ENCODE measurements around the gene KCNK4. TPM values are rescaled to one million over a fixed set of nuclear protein-coding genes. Genes with fewer than 3 reads are reported as not detected.
A peak's percentile ranks its signal among the peaks of the same experiment; 100 is the strongest.

Gene KCNK4
- total and polyA plus RNA-seq, 2 of the 13 experiments (the other 11 are each of a cell fraction or from before 2014, with no cell fraction given): not detected

DNA sequence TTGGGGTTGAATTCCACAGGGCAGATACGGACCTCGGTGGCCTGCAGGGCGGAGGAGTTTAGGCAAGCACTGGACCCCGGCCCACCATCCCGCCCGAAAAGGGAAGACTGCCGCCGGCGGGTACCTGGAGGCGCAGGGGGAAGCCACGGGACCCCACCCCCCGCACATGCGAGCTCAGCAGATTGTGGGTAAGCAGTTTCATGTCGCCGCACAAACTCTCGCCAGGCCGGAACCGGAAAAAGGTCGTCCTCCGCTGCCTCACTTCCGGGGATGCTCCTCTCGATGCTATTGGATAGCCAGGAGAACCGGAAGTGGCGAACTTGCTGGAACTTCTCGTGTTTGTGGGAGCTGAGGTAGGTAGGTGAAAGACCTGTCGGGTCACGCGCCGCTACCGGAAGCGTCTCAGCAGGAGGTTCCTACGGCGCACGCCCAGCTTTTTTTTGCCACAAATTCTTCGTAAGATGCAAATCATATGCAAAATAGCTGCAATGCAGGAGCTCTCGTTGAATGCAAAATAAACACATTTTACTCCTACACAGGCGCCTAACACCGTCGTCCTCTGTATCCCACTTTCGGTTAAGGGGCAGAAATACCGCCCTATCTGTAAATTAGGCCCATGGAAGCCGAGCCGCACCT, 26.3 kb downstream of the KCNK4 start, which contains the start of gene TRMT112 (continued):
- TF ChIP-seq HINFP (CRISPR knock-in tag; IDR thresholded peaks at IDR 0.05; ENCODE audit: low read depth): no peak
- TF ChIP-seq ZNF317 (CRISPR knock-in tag; IDR thresholded peaks at IDR 0.05): peak; percentile 66; the same call in 1 of the 2 replicates
- TF ChIP-seq BRCA1 (CRISPR knock-in tag; IDR thresholded peaks at IDR 0.05): peak; percentile 64; the same call in 1 of the 2 replicates
- no peak for TF ChIP-seq RFX3 (CRISPR knock-in tag; IDR thresholded peaks at IDR 0.05)
- TF ChIP-seq ZNF256 (CRISPR knock-in tag; conservative IDR thresholded peaks at IDR 0.05): no peak; the same call in 1 of the 2 replicates
- no peak for TF ChIP-seq NFKB2 (CRISPR knock-in tag; IDR thresholded peaks at IDR 0.05; ENCODE audit: borderline replicate concordance)
- TF ChIP-seq ZFP36L2 (CRISPR knock-in tag; IDR thresholded peaks at IDR 0.05): no peak
- TF ChIP-seq ZNF431 (CRISPR knock-in tag; IDR thresholded peaks at IDR 0.05; ENCODE audit: borderline replicate concordance, low read depth): no peak
- no peak for TF ChIP-seq EHMT2 (IDR thresholded peaks at IDR 0.05; ENCODE audit: borderline replicate concordance, low read depth, low read length)
- no peak for TF ChIP-seq CC2D1A (CRISPR knock-in tag; IDR thresholded peaks at IDR 0.05)
- TF ChIP-seq MIER2 (CRISPR knock-in tag; IDR thresholded peaks at IDR 0.05): no peak
- no peak for TF ChIP-seq RFXANK (CRISPR knock-in tag; IDR thresholded peaks at IDR 0.05)
- TF ChIP-seq KDM5A (IDR thresholded peaks at IDR 0.05; ENCODE audit: borderline replicate concordance, low read length): peak; percentile 82
- no peak for TF ChIP-seq SP1 (IDR thresholded peaks at IDR 0.05)
- TF ChIP-seq SP1 (CRISPR knock-in tag; IDR thresholded peaks at IDR 0.05): no peak; the same call in 1 of the 2 replicates
- TF ChIP-seq ZNF780A (CRISPR knock-in tag; IDR thresholded peaks at IDR 0.05): no peak
- no peak for TF ChIP-seq PRPF4 (IDR thresholded peaks at IDR 0.05; ENCODE audit: low read depth, low read length, poor library complexity, severe bottlenecking)
- TF ChIP-seq MYPOP (CRISPR knock-in tag; IDR thresholded peaks at IDR 0.05): peak; percentile 76; the same call in 1 of the 2 replicates
- peak; percentile 99 for TF ChIP-seq SNAPC5 (CRISPR knock-in tag; IDR thresholded peaks at IDR 0.05; ENCODE audit: borderline replicate concordance)
- TF ChIP-seq, protein P1, sequence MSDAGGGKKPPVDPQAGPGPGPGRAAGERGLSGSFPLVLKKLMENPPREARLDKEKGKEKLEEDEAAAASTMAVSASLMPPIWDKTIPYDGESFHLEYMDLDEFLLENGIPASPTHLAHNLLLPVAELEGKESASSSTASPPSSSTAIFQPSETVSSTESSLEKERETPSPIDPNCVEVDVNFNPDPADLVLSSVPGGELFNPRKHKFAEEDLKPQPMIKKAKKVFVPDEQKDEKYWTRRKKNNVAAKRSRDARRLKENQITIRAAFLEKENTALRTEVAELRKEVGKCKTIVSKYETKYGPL (CRISPR knock-in tag; IDR thresholded peaks at IDR 0.05): no peak
- TF ChIP-seq RFXAP (CRISPR knock-in tag; IDR thresholded peaks at IDR 0.05; ENCODE audit: borderline replicate concordance): peak; percentile 68; the same call in 1 of the 2 replicates
- no peak for TF ChIP-seq NFIB (CRISPR knock-in tag; IDR thresholded peaks at IDR 0.05; ENCODE audit: borderline replicate concordance)
- TF ChIP-seq NKX3-1 (CRISPR knock-in tag; IDR thresholded peaks at IDR 0.05): no peak
- peak; percentile 43; the same call in 1 of the 2 replicates for TF ChIP-seq ZNF792 (CRISPR knock-in tag; IDR thresholded peaks at IDR 0.05)
- TF ChIP-seq ZBTB8A (CRISPR knock-in tag; IDR thresholded peaks at IDR 0.05; ENCODE audit: borderline replicate concordance, low read depth): no peak
- TF ChIP-seq ZNF75D (CRISPR knock-in tag; IDR thresholded peaks at IDR 0.05; ENCODE audit: borderline replicate concordance): no peak
- TF ChIP-seq ZNF329 (CRISPR knock-in tag; IDR thresholded peaks at IDR 0.05; ENCODE audit: low read depth): no peak
- TF ChIP-seq SIX1 (CRISPR knock-in tag; IDR thresholded peaks at IDR 0.05; ENCODE audit: borderline replicate concordance): no peak
- TF ChIP-seq ZNF878 (CRISPR knock-in tag; IDR thresholded peaks at IDR 0.05): peak; percentile 77; the same call in 1 of the 2 replicates
- TF ChIP-seq HNRNPLL (IDR thresholded peaks at IDR 0.05; ENCODE audit: low read depth, low read length, poor library complexity, severe bottlenecking): no peak

All from HepG2 (cell line).